Endothelial cell of umbilical vein (primary cell): ENCODE data around the gene VIPR2. TPM values are rescaled to one million over a fixed set of nuclear protein-coding genes. Genes with fewer than 3 reads are reported as not detected.

Experiments used
- BruUV-seq: library from RNA; stranded (reverse); fragments of 400-500 nt; replicated peaks from 2 replicates; lab custom pipeline; 2021; lab: Mats Ljungman, UMichigan
- CTCF ChIA-PET: fragments of 300-600, 350-600 bp; sonication (Branson Sonifier 250); formaldehyde crosslinking; loops from one replicate; lab custom pipeline; 2021; ENCODE audit warnings: antibody characterized with exemption, inconsistent platforms; lab: Charles Lee
- POLR2A ChIA-PET: fragments of 300-600, 350-600 bp; sonication (Branson Sonifier 250); formaldehyde crosslinking; loops from one replicate; lab custom pipeline; 2021; ENCODE audit warnings: antibody characterized with exemption, inconsistent platforms; lab: Charles Lee
- DNase-seq: peaks from one replicate; pipeline ENCODE4 v3.0.0-alpha.2; 2011; ENCODE audit warnings: low read depth, low spot score
- FAIRE-seq: peaks from 2 replicates; lab custom pipeline; 2011; peaks lifted over from hg19 to GRCh38; lab: Jason Lieb, UNC
- H2AFZ ChIP-seq: 2 replicates; pipeline ENCODE4 v1.6.0; 2012; ENCODE audit warnings: low read depth, low read length, control low read depth, inconsistent platforms
- H3K27ac ChIP-seq: 2 replicates; pipeline ENCODE4 v1.5.1; 2011; ENCODE audit warnings: low read depth, mild to moderate bottlenecking, control low read depth, low read length, moderate library complexity; ENCODE audit not compliant: insufficient read depth
- H3K27me3 ChIP-seq, 2 experiments: 2 replicates each; pipeline versions ENCODE4 v1.6.0 to v1.6.1; 2011; ENCODE audit warnings: low read length in 2 of 2, mixed read lengths in 1 of 2; ENCODE audit not compliant: control insufficient read depth in 2 of 2, insufficient read depth in 2 of 2
- H3K36me3 ChIP-seq, 2 experiments: 2 replicates in 1 of 2; 3 replicates in 1 of 2; pipeline ENCODE4 v1.5.1; 2011; ENCODE audit warnings: low read length in 2 of 2, mild to moderate bottlenecking in 1 of 2, moderate library complexity in 1 of 2; ENCODE audit not compliant: control insufficient read depth in 2 of 2, insufficient read depth in 2 of 2; ENCODE audit errors: extremely low read depth in 1 of 2
- H3K4me1 ChIP-seq: 3 replicates; pipeline ENCODE4 v1.5.1; 2011; ENCODE audit warnings: mild to moderate bottlenecking, low read length; ENCODE audit not compliant: control insufficient read depth, insufficient read depth; ENCODE audit errors: extremely low read depth
- H3K4me2 ChIP-seq: 2 replicates; pipeline ENCODE4 v1.6.1; 2011; ENCODE audit warnings: low read length, control low read depth, mixed read lengths; ENCODE audit not compliant: insufficient read depth
- H3K4me3 ChIP-seq, 3 experiments: fragments of 200-600 bp in 1 of 3; sonication (generic), shearing (Covaris generic) in 1 of 3; replicated peaks in 1 of 3; 2 replicates each; pipeline ENCODE4 v1.5.1; 2011 to 2016; ENCODE audit warnings: control low read depth in 3 of 3, low read length in 3 of 3, mild to moderate bottlenecking in 2 of 3, inconsistent platforms in 1 of 3, low read depth in 1 of 3, moderate library complexity in 1 of 3; ENCODE audit not compliant: insufficient read depth in 1 of 3
- H3K79me2 ChIP-seq: 2 replicates; pipeline ENCODE4 v1.6.0; 2012; ENCODE audit warnings: low read length, inconsistent platforms; ENCODE audit not compliant: control insufficient read depth, insufficient read depth
- H3K9ac ChIP-seq: replicated peaks from 2 replicates; pipeline ENCODE3; 2011; ENCODE audit warnings: low read length, control low read depth; ENCODE audit not compliant: insufficient read depth; ENCODE audit errors: extremely low read depth
- H3K9me1 ChIP-seq: replicated peaks from 3 replicates; pipeline ENCODE4 v1.6.0; 2011; ENCODE audit warnings: mild to moderate bottlenecking, low read length; ENCODE audit not compliant: control insufficient read depth, insufficient read depth; ENCODE audit errors: extremely low read depth
- H3K9me3 ChIP-seq: replicated peaks from 2 replicates; pipeline ENCODE4 v1.5.1; 2012; ENCODE audit warnings: low read length, inconsistent platforms; ENCODE audit not compliant: control insufficient read depth, insufficient read depth
- H4K20me1 ChIP-seq: replicated peaks from 2 replicates; pipeline ENCODE3; 2011; ENCODE audit warnings: mild to moderate bottlenecking, low read length; ENCODE audit not compliant: control insufficient read depth, insufficient read depth; ENCODE audit errors: extremely low read depth
- EZH2 ChIP-seq: IDR thresholded peaks from 2 replicates; pipeline ENCODE4 v1.6.1; 2012; ENCODE audit warnings: borderline replicate concordance, low read depth, mild to moderate bottlenecking, moderate library complexity, low read length, inconsistent platforms; ENCODE audit not compliant: severe bottlenecking
- FOS ChIP-seq: IDR thresholded peaks from 2 replicates; pipeline ENCODE4 v1.6.1; 2011; ENCODE audit warnings: mild to moderate bottlenecking, low read length, moderate library complexity, borderline replicate concordance; ENCODE audit not compliant: insufficient read depth
- GATA2 ChIP-seq: IDR thresholded peaks from 2 replicates; pipeline ENCODE4 v1.7.0; 2011; ENCODE audit warnings: low read depth, mild to moderate bottlenecking, moderate library complexity, mixed read lengths, low read length; ENCODE audit not compliant: insufficient read length, insufficient read depth
- JUN ChIP-seq: IDR thresholded peaks from 2 replicates; pipeline ENCODE4 v1.6.1; 2011; ENCODE audit warnings: borderline replicate concordance, low read depth; ENCODE audit not compliant: insufficient read length, insufficient read depth
- MYC ChIP-seq: IDR thresholded peaks from one replicate; pipeline ENCODE4 v1.6.1; 2011; ENCODE audit warnings: mild to moderate bottlenecking, low read depth, low read length
- POLR2A ChIP-seq: IDR thresholded peaks from 2 replicates; pipeline ENCODE4 v1.6.1; 2012; ENCODE audit warnings: low read depth, mild to moderate bottlenecking, control low read depth, low read length
- POLR2AphosphoS5 ChIP-seq: IDR thresholded peaks from 2 replicates; pipeline ENCODE4 v1.6.1; 2012; ENCODE audit warnings: low read depth, mild to moderate bottlenecking, control low read depth, low read length, moderate library complexity; ENCODE audit not compliant: insufficient read depth
- dilution Hi-C: fragments of 300-500 bp; cut with MboI; formaldehyde crosslinking; loops from one replicate; pipeline ENCODE4 v1.15.0; 2019; ENCODE audit warnings: low sequenced_read_pairs; ENCODE audit not compliant: extremely low pct_ligation_motif_present
- intact Hi-C: fragments of 100-400 bp; cut with micrococcal nuclease; formaldehyde crosslinking; loops from one replicate; pipeline ENCODE4 v1.10.0; 2022
- polyA plus RNA-seq, 4 experiments: library from polyadenylated mRNA; depleted of rRNA in 3 of 4; stranded (reverse) in 3 of 4; unstranded in 1 of 4; fragments of >200 nt; gene quantifications; 2 replicates each; pipeline versions ENCODE4 v1.2.1 to v1.2.3, GENCODE V29; 2011 to 2012; ENCODE audit warnings: missing spikeins in 1 of 4
- total RNA-seq: library from RNA; stranded (reverse); gene quantifications from 2 replicates; pipeline ENCODE4 v1.2.3, GENCODE V29; 2021
- TF ChIP-seq, protein P1 (sequence below): IDR thresholded peaks from 2 replicates; pipeline ENCODE4 v1.6.1; 2011; ENCODE audit not compliant: insufficient read depth, insufficient read length
- TF ChIP-seq, protein P2 (sequence below), 2 donors: IDR thresholded peaks; 1 replicate in 1 of 2; 2 replicates in 1 of 2; pipeline ENCODE4 v1.5.1; 2011; ENCODE audit warnings: low read length in 2 of 2, mild to moderate bottlenecking in 2 of 2, moderate library complexity in 2 of 2, control low read depth in 1 of 2, inconsistent platforms in 1 of 2, low read depth in 1 of 2; ENCODE audit not compliant: insufficient read depth in 1 of 2; ENCODE audit errors: extremely low read depth in 1 of 2

Gene VIPR2
- total and polyA plus RNA-seq, 2 donors (not counting 3 experiments of a cell fraction or from before 2014, with no cell fraction given): not detected

DNA sequence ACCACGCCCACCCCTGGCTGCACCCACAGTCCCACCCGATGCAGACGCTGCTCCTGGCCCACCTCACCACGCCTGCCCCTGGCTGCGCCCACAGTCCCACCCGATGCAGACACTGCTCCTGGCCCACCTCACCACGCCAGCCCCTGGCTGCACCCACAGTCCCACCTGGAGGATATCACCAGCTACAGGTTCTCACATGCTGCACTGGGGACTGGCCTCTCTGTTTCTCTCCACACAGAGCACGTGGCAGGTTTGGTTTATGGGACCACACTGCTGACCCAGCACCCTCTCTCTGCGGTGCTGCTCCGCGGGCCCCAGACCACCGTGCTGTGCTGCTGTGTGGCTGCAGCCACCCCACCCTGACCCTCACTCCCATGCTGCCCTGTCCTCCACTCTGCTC, 120.9 kb downstream of the VIPR2 start:
- no TSS peak for BruUV-seq
- Histone ChIP-seq H3K9ac (no peak overlapping the region), H3K79me2 (no peaks in the 10 kb centered on the region), H3K4me2 (no peak overlapping the region), H3K36me3 (no peaks in the 10 kb centered on the region), H3K4me1 (no peaks in the 10 kb centered on the region), H3K9me3 (no peaks in the 10 kb centered on the region), H3K9me1 (no peaks in the 10 kb centered on the region), H3K4me3 (no peak overlapping the region), H2AFZ (no peak overlapping the region), H3K27ac (no peak overlapping the region), H3K27me3 (no peaks in the 10 kb centered on the region), H4K20me1 (no peaks in the 10 kb centered on the region)
- ChIA-PET POLR2A (no interaction called here), CTCF (no interaction called here)
- intact Hi-C loops (no loop called here), dilution Hi-C loops (no loop called here)
- DNase-seq (no peak), FAIRE-seq (no peak)
- TF ChIP-seq, protein P1, sequence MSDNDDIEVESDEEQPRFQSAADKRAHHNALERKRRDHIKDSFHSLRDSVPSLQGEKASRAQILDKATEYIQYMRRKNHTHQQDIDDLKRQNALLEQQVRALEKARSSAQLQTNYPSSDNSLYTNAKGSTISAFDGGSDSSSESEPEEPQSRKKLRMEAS: no peak
- TF ChIP-seq JUN: no peak
- TF ChIP-seq EZH2: no peak
- TF ChIP-seq GATA2: no peak
- TF ChIP-seq POLR2A: no peak
- no peak for TF ChIP-seq FOS
- TF ChIP-seq, protein P2, sequence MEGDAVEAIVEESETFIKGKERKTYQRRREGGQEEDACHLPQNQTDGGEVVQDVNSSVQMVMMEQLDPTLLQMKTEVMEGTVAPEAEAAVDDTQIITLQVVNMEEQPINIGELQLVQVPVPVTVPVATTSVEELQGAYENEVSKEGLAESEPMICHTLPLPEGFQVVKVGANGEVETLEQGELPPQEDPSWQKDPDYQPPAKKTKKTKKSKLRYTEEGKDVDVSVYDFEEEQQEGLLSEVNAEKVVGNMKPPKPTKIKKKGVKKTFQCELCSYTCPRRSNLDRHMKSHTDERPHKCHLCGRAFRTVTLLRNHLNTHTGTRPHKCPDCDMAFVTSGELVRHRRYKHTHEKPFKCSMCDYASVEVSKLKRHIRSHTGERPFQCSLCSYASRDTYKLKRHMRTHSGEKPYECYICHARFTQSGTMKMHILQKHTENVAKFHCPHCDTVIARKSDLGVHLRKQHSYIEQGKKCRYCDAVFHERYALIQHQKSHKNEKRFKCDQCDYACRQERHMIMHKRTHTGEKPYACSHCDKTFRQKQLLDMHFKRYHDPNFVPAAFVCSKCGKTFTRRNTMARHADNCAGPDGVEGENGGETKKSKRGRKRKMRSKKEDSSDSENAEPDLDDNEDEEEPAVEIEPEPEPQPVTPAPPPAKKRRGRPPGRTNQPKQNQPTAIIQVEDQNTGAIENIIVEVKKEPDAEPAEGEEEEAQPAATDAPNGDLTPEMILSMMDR (IDR thresholded peaks at IDR 0.05; ENCODE audit: extremely low read depth in 1 of 2, insufficient read depth in 1 of 2, low read depth in 1 of 2, low read length in 2 of 2): no peak
- no peak for TF ChIP-seq POLR2AphosphoS5
- no peak for TF ChIP-seq MYC
